Activated CD4-positive, alpha-beta T cell treated with anti-CD3 and anti-CD28 coated beads for 36 hours (primary cell): ENCODE data around the gene SLC35G4. TPM values are rescaled to one million over a fixed set of nuclear protein-coding genes. Genes with fewer than 3 reads are reported as not detected.
"Not testable (repeated sequence)": the region's sequence is repeated elsewhere in the genome, so short reads cannot be mapped to it uniquely, and the experiment has no call there.

Source experiments
- ATAC-seq: fragments of 200-7000 bp; cut with Tn5 transposase; one replicate; pipeline ENCODE4 v1.10.0; 2021; ENCODE audit warnings: mild to moderate bottlenecking, moderate library complexity
- CTCF ChIA-PET: fragments of 350-600 bp; sonication (Branson Sonifier 250); formaldehyde crosslinking; loops from one replicate; lab custom pipeline; 2021; ENCODE audit warnings: antibody characterized with exemption; lab: Charles Lee
- POLR2A ChIA-PET: fragments of 350-600 bp; sonication (Branson Sonifier 250); formaldehyde crosslinking; loops from one replicate; lab custom pipeline; 2021; ENCODE audit warnings: antibody characterized with exemption, inconsistent platforms; lab: Charles Lee
- DNase-seq: peaks from one replicate; pipeline ENCODE4 v3.0.0-alpha.2; 2020
- H3K27ac Mint-ChIP-seq: one replicate; pipeline ENCODE4 v1.8.0; 2021; ENCODE audit warnings: mixed read lengths
- H3K27me3 Mint-ChIP-seq: one replicate; pipeline ENCODE4 v1.8.0; 2021; ENCODE audit warnings: mixed read lengths
- H3K36me3 Mint-ChIP-seq: one replicate; pipeline ENCODE4 v1.8.0; 2021; ENCODE audit warnings: low read depth, mixed read lengths
- H3K4me1 Mint-ChIP-seq: one replicate; pipeline ENCODE4 v1.8.0; 2021; ENCODE audit warnings: mixed read lengths
- H3K4me3 Mint-ChIP-seq: one replicate; pipeline ENCODE4 v1.8.0; 2021; ENCODE audit warnings: mild to moderate bottlenecking, moderate library complexity, mixed read lengths
- H3K9me3 Mint-ChIP-seq: one replicate; pipeline ENCODE4 v1.8.0; 2021; ENCODE audit warnings: low read depth, mixed read lengths
- intact Hi-C, 2 experiments: fragments of 100-400 bp; cut with DNase I in 1 of 2; cut with micrococcal nuclease in 1 of 2; formaldehyde crosslinking; loops; one replicate each; pipeline versions ENCODE4 v1.14.2 to v1.15.1; 2022 to 2024; cut with DNase I, micrococcal nuclease
- total RNA-seq, 2 experiments: library from RNA; stranded (reverse); gene quantifications; one replicate each; pipeline ENCODE4 v1.2.3, GENCODE V29; 2021

The SLC35G4 gene
- total RNA-seq, 2 experiments from 2014 or later, result not detected

DNA sequence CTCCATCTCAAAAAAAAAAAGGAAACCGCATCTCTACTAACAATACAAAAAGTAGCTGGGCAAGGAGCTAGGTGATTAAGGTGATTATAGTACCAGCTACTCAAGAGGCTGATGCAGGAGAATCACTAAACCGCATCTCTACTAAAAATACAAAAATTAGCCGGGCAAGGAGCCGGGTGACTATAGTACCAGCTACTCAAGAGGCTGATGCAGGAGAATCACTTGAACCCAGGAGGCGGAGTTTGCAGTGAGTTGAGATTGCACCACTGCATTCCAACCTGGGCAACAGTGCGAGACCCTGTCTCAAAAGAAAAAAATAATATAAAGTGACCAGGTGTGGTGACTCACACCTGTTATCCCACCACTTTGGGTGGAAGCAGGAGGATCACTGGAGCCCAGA is 5.6 kb downstream of the SLC35G4 start:
- H3K27me3 Mint-ChIP-seq, H3K9me3 Mint-ChIP-seq, DNase-seq, ATAC-seq, H3K4me3 Mint-ChIP-seq, H3K27ac Mint-ChIP-seq, CTCF ChIA-PET, H3K36me3 Mint-ChIP-seq, H3K4me1 Mint-ChIP-seq, intact Hi-C loops: not testable (repeated sequence)
- POLR2A ChIA-PET, result interaction anchor here (0.6 kb wide), 1 partner anchor 16 kb away, joined by 3 read pairs; no protein-coding TSS in a partner anchor

DNA sequence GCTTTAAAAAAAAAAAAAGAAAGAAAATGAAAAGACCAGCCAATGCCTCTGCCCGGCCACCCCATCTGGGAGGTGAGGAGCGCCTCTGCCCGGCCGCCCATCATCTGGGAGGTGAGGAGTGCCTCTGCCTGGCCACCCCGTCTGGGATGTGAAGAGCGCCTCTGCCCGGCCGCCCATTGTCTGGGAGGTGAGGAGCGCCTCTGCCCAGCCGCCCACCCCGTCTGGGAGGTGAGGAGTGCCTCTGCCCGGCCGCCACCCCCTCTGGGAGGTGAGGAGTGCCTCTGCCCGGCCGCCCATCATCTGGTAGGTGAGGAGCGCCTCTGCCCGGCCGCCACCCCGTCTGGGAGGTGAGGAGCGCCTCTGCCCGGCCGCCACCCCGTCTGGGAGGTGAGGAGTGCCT is 37.9 kb downstream of the SLC35G4 start:
- peaks cover 12% of the 10 kb centered on the region for H3K27me3 Mint-ChIP-seq
- H3K4me1 Mint-ChIP-seq, CTCF ChIA-PET, H3K36me3 Mint-ChIP-seq, H3K27ac Mint-ChIP-seq, DNase-seq, H3K4me3 Mint-ChIP-seq, ATAC-seq, POLR2A ChIA-PET, H3K9me3 Mint-ChIP-seq, intact Hi-C loops: not testable (repeated sequence)

DNA sequence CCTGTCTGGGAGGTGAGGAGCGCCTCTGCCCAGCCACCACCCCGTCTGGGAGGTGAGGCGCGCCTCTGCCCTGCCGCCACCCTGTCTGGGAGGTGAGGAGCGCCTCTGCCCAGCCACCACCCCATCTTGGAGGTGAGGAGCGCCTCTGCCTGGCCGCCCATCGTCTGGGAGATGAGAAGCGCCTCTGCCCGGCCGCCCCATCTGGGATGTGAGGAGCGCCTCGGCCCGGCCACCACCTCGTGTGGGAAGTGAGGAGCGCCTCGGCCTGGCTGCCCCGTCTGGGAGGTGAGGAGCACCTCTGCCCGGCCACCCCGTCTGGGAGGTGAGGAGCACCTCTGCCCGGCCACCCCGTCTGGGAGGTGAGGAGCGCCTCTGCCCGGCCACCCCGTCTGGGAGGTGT is 38.4 kb downstream of the SLC35G4 start:
- peaks cover 12% of the 10 kb centered on the region for H3K27me3 Mint-ChIP-seq
- H3K27ac Mint-ChIP-seq, H3K9me3 Mint-ChIP-seq, H3K4me1 Mint-ChIP-seq, intact Hi-C loops, DNase-seq, H3K4me3 Mint-ChIP-seq, H3K36me3 Mint-ChIP-seq, POLR2A ChIA-PET, ATAC-seq, CTCF ChIA-PET: not testable (repeated sequence)

DNA sequence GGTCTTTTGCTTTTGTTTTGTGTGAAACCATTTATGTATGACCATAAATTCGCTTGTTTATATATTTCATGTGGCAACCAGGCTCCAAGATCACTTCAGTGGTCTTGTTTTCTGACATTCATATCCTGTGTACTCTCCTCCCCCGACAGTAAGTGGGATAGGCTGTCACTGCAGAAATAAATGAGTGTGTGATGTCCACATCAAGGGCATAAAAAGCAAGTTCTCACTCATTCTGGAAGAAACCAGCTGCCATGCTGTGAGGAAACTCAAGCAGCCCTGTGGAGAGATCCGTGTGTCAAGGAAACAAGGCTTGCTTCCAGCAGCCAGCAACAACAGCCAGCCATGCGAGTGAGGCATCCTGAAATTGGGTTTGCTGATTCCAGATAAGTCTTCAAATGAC is 40.4 kb downstream of the SLC35G4 start:
- Mint-ChIP-seq H3K4me1 (no peaks in the 10 kb centered on the region), H3K27ac (no peak overlapping the region), H3K27me3 (peaks cover 19% of the 10 kb centered on the region), H3K4me3 (no peak overlapping the region), H3K9me3 (peaks cover 3% of the 10 kb centered on the region), H3K36me3 (no peaks in the 10 kb centered on the region)
- POLR2A ChIA-PET, result no interaction called here
- CTCF ChIA-PET, result interaction anchor here (0.7 kb wide), 3 partner anchors 56 to 505 kb away, joined by 3 read pairs; no protein-coding TSS in a partner anchor
- ATAC-seq (no peak), DNase-seq (no peak)
- intact Hi-C loops, result loop anchor here (10.0 kb wide), 2 partner anchors 225 to 345 kb away; no protein-coding TSS in a partner anchor

DNA sequence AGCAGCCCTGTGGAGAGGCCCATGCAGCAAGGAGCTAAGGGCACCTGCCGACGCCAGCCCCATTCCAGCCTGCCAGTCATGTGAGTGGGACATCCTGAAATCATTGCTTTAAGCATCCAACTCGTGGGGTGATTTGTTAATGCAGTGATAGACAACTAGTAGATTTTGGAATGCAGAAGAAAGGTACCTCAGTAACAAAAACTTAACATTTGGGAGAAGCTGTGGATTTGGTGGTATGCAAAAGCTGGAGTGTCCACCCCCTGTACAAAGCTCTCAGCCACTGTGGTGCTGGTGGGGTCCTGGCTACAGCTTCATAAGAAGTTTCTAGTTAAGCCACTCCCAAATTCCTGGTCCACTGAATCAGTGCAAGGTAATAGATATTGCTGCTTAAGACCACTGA is 42.5 kb downstream of the SLC35G4 start:
- Mint-ChIP-seq H3K27ac (no peak overlapping the region), H3K9me3 (peaks cover 3% of the 10 kb centered on the region), H3K27me3 (peaks cover 25% of the 10 kb centered on the region), H3K36me3 (no peaks in the 10 kb centered on the region), H3K4me1 (peaks cover 3% of the 10 kb centered on the region), H3K4me3 (no peak overlapping the region)
- CTCF ChIA-PET, result no interaction called here
- intact Hi-C loops, result loop anchor here (10.0 kb wide), 2 partner anchors 223 to 343 kb away; no protein-coding TSS in a partner anchor
- DNase-seq, result no peak
- ATAC-seq, result no peak
- POLR2A ChIA-PET, result no interaction called here

DNA sequence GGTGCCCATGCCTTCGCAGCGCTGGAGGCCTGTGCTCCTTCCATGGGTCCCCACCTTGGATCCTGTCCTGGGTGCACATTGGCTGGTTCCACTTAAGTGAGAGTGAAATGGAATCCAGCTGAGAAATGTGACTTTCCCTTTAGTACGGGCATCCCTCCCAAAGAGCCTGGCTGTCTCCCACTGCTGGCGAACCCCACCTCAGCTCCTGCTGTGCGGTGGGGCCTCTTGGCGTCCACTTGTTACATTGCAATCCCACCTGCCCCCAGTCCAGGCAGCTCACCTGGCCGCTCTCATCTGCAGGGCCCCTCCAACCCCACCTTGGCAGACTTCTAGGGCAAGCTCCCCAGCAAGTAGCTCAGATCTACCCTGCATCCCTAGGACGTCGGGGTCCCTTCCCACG is 44.1 kb downstream of the SLC35G4 start:
- H3K4me3 Mint-ChIP-seq, result no peak overlapping the region
- no peak for ATAC-seq
- peaks cover 3% of the 10 kb centered on the region for H3K4me1 Mint-ChIP-seq
- H3K27me3 Mint-ChIP-seq, result peaks cover 34% of the 10 kb centered on the region
- POLR2A ChIA-PET, result no interaction called here
- intact Hi-C loops, result loop anchor here (10.0 kb wide), 2 partner anchors 221 to 341 kb away; no protein-coding TSS in a partner anchor
- peaks cover 3% of the 10 kb centered on the region for H3K9me3 Mint-ChIP-seq
- H3K36me3 Mint-ChIP-seq, result no peaks in the 10 kb centered on the region
- CTCF ChIA-PET, result interaction anchor here (1.2 to 3.8 kb wide), 3 partner anchors 80 to 385 kb away, joined by 3 to 19 read pairs (median 17); no protein-coding TSS in a partner anchor
- DNase-seq, result no peak
- no peak overlapping the region for H3K27ac Mint-ChIP-seq

DNA sequence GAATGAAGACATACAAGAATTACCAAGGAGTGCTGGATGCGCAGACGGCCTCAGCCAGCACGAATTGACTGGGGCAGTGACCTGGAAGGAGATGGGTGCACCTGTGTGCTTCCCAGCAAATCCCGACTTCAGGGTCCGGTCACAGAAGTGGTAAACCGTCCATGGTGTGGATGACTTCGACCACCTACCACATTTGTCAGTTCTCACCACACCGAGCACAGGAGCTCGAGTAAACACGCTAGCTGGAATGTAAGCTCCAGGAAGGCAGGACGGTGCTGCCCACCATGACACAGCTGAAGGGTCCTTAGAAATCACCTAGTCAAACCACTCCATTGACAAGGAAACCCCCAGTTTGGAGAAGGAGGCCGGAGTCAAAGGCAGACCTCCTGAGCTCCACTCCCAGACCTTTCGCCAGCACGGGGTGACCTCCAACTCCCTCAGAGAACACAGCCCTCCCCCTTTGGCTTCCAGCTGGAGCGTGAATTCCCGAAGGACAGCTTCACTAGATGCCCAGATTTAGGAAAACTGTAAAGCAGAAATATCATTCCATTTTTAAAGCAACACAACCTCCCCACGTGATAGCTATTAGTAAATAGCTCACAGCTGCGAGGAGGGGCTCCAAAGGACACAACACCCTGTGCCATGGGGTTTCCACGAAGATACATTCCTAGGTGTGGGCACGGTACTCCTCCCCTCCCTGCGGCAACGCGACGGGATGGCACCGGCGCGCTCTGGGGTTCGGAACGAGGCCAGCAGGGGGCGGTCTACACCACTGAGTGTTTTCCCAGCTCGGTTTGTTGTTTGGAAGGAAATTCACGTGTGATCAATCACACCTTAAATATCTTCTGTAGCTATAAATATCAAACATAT is 45.6 kb downstream of the SLC35G4 start:
- ATAC-seq (peak; percentile 58), DNase-seq (peak; percentile 81)
- no peaks in the 10 kb centered on the region for H3K9me3 Mint-ChIP-seq
- peaks cover 37% of the 10 kb centered on the region for H3K27me3 Mint-ChIP-seq
- no peaks in the 10 kb centered on the region for H3K36me3 Mint-ChIP-seq
- no peak overlapping the region for H3K27ac Mint-ChIP-seq
- intact Hi-C loops, result loop anchor here (1.0 to 10.0 kb wide), 8 partner anchors 72 to 582 kb away; no protein-coding TSS in a partner anchor
- no peak overlapping the region for H3K4me3 Mint-ChIP-seq
- ChIA-PET CTCF (interaction anchor here (0.6 to 3.8 kb wide), 26 partner anchors 9 to 1628 kb away, joined by 3 to 19 read pairs (median 4); no protein-coding TSS in a partner anchor), POLR2A (interaction anchor here (0.6 kb wide), 1 partner anchor 1116 kb away, joined by 3 read pairs; no protein-coding TSS in a partner anchor)
- peaks cover 3% of the 10 kb centered on the region for H3K4me1 Mint-ChIP-seq

DNA sequence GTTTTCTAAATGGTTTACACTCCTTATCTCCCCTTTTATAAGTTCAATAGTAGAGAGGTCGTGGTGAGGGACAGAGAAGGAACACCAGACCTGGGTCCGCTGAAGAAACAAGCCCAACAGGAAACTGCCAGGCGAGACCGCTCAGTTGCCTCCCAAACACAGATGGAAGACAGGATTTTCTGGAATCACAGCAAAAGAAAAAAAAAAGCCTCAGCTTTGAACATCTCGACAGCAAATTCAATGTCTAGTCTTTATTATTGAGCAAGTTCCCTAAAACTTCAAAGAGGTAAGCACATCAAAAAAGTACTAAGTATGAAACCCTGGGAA is 46.2 kb downstream of the SLC35G4 start:
- POLR2A ChIA-PET, result interaction anchor here (0.6 kb wide), 1 partner anchor 1116 kb away, joined by 3 read pairs; no protein-coding TSS in a partner anchor

DNA sequence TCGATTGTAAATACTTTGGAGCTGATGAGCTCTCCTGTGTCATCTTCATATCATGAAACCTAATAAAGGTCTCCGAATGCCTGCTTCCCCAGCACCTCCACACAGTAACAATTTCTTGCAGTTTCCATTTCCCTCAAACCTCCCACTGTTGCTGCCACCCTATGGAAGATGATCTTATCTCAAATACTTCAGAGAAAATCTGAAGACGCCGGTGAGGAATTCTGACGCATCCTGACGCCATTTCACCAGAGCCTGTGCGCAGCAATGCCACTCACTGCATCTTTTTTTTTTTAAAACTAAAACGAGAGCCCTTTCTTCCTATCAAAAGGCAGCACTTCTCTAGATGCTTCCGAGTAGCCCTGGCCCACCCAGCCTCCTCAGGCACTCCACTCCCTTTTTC is 47.8 kb downstream of the SLC35G4 start:
- Mint-ChIP-seq H3K27me3 (peaks cover 26% of the 10 kb centered on the region), H3K4me3 (no peak overlapping the region), H3K36me3 (no peaks in the 10 kb centered on the region), H3K4me1 (peaks cover 3% of the 10 kb centered on the region), H3K9me3 (no peaks in the 10 kb centered on the region), H3K27ac (no peak overlapping the region)
- ATAC-seq (no peak), DNase-seq (no peak)
- ChIA-PET CTCF (interaction anchor here (0.6 to 3.8 kb wide), 6 partner anchors 9 to 876 kb away, joined by 3 to 19 read pairs (median 6); no protein-coding TSS in a partner anchor), POLR2A (no interaction called here)
- intact Hi-C loops, result loop anchor here (5.0 to 10.0 kb wide), 4 partner anchors 70 to 580 kb away; no protein-coding TSS in a partner anchor

More for the DNA sequence above, 46.2 kb downstream of the SLC35G4 start:
- Mint-ChIP-seq H3K27me3 (peaks cover 37% of the 10 kb centered on the region), H3K4me1 (peaks cover 3% of the 10 kb centered on the region), H3K27ac (no peak overlapping the region), H3K9me3 (no peaks in the 10 kb centered on the region), H3K4me3 (no peak overlapping the region), H3K36me3 (no peaks in the 10 kb centered on the region)
- DNase-seq (no peak), ATAC-seq (no peak)
- intact Hi-C loops, result loop anchor here (1.0 to 10.0 kb wide), 8 partner anchors 72 to 582 kb away; no protein-coding TSS in a partner anchor
- CTCF ChIA-PET, result interaction anchor here (0.6 to 3.8 kb wide), 25 partner anchors 8 to 1627 kb away, joined by 3 to 19 read pairs (median 4); no protein-coding TSS in a partner anchor

DNA sequence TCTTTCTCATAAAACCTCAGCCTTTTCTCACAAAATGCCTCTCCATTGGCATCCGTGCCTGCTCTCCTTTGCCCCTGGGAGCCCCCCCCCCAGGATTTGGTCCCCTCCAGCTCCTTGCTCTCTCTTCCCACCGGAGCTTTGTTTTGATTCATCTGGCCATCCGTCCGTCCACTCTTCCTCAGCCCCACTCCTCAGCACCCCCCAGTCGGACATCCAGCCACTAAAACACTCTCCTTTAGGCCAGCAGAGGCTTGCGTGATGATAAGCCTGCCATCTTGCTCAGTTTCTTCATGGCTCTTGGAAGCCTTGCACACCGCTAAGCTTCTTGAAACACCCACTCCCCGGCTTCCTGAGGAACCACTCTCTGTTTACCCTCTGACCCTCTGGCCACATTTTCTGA is 48.2 kb downstream of the SLC35G4 start:
- Mint-ChIP-seq H3K27ac (no peak overlapping the region), H3K4me3 (no peak overlapping the region), H3K36me3 (no peaks in the 10 kb centered on the region), H3K27me3 (peaks cover 25% of the 10 kb centered on the region), H3K9me3 (no peaks in the 10 kb centered on the region), H3K4me1 (peaks cover 3% of the 10 kb centered on the region)
- ChIA-PET POLR2A (no interaction called here), CTCF (interaction anchor here (0.6 to 3.8 kb wide), 5 partner anchors 9 to 876 kb away, joined by 3 to 19 read pairs (median 9); no protein-coding TSS in a partner anchor)
- ATAC-seq, result no peak
- intact Hi-C loops, result loop anchor here (5.0 to 10.0 kb wide), 4 partner anchors 70 to 580 kb away; no protein-coding TSS in a partner anchor
- no peak for DNase-seq

DNA sequence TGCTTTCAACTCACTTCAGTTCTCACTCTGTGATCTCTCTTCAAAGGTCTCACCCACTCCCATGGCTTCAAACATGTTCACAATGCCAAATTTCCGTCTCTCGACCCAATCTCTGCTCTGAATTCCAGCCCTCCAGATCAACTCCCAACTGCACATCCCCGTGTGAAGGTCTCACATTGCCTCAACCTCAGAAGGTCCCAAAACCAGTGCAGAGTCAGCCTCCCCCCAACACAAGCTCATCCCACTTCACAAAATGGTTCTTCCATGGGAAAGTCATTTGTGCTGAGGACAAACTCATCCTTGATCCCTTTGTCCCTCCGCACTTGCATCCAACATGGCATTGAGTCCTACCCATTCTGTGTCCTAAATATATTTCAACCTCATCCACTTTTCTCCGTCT is 48.6 kb downstream of the SLC35G4 start:
- CTCF ChIA-PET, result interaction anchor here (0.6 to 2.6 kb wide), 2 partner anchors 9 to 875 kb away, joined by 3 to 9 read pairs; no protein-coding TSS in a partner anchor
- no peak overlapping the region for H3K4me3 Mint-ChIP-seq
- no peak for ATAC-seq
- H3K9me3 Mint-ChIP-seq, result no peaks in the 10 kb centered on the region
- peaks cover 25% of the 10 kb centered on the region for H3K27me3 Mint-ChIP-seq
- POLR2A ChIA-PET, result no interaction called here
- no peaks in the 10 kb centered on the region for H3K36me3 Mint-ChIP-seq
- DNase-seq, result no peak
- H3K4me1 Mint-ChIP-seq, result peaks cover 3% of the 10 kb centered on the region
- intact Hi-C loops, result loop anchor here (5.0 to 10.0 kb wide), 4 partner anchors 69 to 579 kb away; no protein-coding TSS in a partner anchor
- no peak overlapping the region for H3K27ac Mint-ChIP-seq
